A172 (cell line): Measurements from ENCODE around the gene CDC42. TPM values are rescaled to one million over a fixed set of nuclear protein-coding genes. Genes with fewer than 3 reads are reported as not detected.
"Not testable (repeated sequence)": the region's sequence is repeated elsewhere in the genome, so short reads cannot be mapped to it uniquely, and the experiment has no call there.

Source experiments
- DNase-seq: peaks from one replicate; pipeline ENCODE4 v3.0.0-alpha.2; 2015; ENCODE audit warnings: low spot score
- total RNA-seq: library from RNA; depleted of rRNA; stranded (reverse); fragments of >200 nt; shearing (Covaris generic); gene quantifications from 2 replicates; pipeline ENCODE4 v1.2.3, GENCODE V29; 2014; rRNA removed

The CDC42 gene
- 260 and 289 TPM in 2 replicates for total RNA-seq

DNA sequence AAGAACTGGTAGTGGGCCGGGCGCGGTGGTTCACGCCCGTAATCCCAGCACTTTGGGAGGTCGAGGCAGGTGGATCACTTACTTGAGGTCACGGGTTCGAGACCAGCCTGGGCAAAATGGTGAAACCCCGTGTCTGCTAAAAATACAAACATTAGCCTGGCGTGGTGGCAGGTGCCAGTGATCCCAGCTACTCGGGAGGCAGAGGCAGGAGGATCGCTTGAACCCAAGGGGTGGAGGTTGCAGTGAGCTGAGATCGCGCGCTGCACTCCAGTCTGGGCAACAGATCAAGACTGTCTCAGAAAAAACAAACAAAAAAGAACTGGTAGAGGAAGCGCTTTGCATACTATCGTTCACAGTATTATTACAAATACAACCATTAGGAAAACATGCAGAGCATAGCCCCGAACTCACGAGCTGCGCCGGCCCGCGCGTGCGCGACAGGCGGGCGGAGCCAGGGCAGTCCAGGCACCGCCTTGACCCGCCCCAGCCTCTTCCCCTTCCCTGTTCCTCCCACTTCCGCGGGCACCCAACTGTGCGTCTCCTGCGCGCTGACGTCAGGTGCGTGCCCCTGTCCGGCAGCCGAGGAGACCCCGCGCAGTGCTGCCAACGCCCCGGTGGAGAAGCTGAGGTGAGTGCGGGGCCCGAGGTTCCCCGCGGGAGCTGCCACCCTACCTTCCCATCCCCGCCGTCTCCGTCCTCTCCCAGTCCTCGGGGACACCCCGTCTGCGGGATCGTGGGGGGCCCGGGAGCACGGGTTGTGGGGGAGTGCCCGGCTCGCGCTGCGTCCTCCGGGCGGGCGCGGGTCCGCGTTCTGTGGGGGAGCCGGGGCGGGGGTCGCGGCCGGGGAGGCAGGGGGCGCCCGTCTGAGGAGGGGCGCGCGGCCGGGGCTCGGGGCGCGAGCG, at the start of gene CDC42:
Gene CDC42 (plus strand): TSS at position 595 of the 902 bp plus-strand sequence. CDS start 25,770 bp downstream, outside the sequence.
- DNase-seq = peak; percentile 81

GRCh38 chr1:22002875-22003274, 49.6 kb upstream of the CDC42 start:
- DNase-seq = not testable (repeated sequence)

- DNase-seq = not testable (repeated sequence)
Observed at GRCh38 chr1:22003959-22004358, 48.5 kb upstream of the CDC42 start.

DNA sequence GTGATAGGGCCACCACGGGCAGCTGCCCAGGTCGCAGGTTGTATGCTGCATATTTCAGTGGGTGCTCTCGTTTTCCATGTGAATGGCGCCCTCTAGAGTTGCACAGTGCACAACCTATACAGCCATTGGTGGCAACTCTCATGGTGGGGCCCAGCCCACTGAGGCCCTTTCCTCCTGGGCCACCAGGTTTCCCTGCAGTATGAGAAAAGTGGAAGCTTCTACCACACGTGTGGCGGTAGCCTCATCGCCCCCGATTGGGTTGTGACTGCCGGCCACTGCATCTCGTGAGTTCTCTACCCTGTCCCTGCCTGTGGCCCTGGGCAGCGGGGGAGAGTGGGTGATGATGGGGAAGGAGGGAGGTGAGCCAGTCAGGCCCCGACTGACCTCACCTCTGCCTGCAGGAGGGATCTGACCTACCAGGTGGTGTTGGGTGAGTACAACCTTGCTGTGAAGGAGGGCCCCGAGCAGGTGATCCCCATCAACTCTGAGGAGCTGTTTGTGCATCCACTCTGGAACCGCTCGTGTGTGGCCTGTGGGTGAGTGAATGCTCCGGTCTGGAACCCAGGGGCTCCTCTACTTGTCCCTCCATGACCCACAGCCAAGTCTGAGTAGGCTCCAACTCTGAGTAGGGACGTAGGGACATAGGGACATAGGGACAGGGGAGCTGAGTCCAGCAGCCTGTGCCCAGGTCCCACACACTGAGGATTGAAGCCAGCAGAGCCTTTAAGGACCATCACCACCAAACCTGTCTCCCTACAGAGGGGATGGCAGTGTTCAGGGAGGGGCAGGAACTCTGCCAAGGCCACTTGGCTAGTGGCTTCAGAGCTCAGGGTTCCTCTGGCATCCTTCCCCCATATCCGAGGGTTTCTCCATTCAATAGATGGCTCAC, 47.0 kb upstream of the CDC42 start:
- not testable (repeated sequence) for DNase-seq

DNA sequence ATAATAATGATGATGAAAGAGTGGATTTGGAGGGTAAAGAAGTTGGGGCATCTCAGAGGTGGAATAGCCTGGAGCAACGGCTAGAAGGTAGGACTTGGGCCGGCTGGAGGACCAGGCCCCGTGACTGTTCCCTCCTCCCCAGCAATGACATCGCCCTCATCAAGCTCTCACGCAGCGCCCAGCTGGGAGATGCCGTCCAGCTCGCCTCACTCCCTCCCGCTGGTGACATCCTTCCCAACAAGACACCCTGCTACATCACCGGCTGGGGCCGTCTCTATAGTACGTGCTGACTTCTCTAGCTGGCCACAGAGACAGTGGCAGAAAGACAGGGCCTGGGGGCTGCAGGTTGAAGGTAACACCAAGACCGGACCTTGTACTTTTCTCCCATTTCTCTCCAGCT, 45.8 kb upstream of the CDC42 start:
- not testable (repeated sequence) for DNase-seq

DNA sequence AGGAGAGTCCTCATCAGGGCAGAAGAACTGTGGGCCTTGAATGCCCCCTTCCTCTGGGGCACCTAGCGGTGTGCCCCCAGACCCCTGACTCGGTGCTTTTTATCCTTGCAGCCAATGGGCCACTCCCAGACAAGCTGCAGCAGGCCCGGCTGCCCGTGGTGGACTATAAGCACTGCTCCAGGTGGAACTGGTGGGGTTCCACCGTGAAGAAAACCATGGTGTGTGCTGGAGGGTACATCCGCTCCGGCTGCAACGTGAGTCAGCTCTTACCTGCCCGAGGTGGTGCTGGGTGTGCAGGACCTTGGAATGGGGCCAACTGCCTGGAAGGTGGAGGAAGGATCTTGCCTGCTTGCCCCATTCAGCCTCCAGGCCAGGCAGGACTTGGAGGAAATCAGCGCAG, 45.2 kb upstream of the CDC42 start:
- DNase-seq = not testable (repeated sequence)

DNA sequence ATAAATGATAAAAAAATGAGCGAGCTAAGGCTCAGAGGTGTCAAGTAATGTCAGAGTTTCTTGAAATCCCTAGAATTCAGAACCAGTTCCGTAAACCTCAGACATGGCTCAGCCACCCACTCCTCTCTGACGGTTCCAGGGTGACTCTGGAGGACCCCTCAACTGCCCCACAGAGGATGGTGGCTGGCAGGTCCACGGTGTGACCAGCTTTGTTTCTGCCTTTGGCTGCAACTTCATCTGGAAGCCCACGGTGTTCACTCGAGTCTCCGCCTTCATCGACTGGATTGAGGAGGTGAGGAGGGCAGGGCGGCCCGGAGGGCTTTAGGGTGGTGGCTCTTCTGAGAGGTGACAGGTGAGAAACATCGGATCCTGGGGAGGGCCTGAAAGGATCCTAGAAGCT, 42.9 kb upstream of the CDC42 start:
- DNase-seq = not testable (repeated sequence)

DNA sequence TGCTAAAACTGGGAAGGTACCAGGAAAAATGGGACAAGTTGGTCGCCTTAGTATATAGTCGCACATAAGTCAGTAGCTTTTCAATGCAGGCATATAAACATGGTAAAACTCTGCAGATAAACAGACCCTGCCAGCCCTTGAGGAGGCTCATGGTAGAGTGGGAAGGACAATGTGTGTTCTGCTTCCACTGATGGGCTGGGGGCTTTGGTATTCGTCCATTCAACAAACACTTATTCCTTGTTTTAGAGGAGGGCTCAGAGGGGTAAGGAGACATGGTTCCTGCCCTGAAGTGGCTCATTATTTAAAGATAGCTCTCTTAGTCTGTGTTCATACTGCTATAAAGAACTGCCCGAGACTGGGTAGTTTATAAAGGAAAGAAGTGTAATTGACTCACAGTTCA, 39.8 kb upstream of the CDC42 start:
- DNase-seq = not testable (repeated sequence)

- DNase-seq = not testable (repeated sequence)
Observed at GRCh38 chr1:22014575-22015206, 37.8 kb upstream of the CDC42 start.

DNA sequence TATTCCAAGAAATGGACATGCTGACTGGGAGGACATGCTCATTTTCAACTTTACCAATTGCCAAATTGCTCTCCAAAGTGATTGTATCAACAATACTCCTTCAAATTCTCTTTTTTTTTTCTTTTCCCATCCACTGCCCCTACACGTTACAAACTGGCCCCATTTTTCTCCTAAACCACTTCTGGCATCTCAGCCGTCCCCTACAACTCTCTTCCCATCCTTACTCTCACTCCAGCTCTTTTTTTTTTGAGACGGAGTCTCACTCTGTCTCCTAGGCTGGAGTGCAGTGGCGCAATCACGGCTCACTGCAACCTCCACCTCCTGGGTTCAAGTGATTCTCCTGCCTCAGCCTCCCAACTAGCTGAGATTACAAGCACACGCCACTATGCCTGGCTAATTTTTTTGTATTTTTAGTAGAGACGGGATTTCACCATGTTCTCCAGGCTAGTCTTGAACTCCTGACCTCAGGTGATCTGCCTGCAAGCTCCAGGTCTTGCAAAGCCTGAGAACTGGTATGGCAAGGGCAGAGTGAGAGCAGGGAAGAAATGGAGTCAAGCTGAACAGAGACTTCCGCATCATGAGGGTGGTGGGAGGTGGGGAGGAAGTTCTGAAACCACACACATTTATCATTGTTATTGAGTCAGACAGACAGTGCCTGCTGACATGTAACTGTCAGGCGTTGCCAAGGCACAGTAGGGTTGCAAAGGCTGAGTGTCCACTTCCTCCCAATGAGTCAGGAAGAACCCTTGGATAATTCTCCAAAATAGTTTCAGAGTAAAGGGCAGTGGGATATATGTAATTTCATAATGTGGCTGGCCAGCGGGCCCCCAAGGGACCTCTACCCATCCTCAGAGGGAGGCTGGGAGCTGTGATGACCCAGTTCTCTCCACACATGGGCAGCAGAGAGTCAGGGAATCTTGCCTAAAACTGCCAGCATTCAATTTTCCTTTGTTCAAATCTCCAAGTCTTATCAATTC, 33.6 kb upstream of the CDC42 start:
- peak; percentile 80 for DNase-seq

DNA sequence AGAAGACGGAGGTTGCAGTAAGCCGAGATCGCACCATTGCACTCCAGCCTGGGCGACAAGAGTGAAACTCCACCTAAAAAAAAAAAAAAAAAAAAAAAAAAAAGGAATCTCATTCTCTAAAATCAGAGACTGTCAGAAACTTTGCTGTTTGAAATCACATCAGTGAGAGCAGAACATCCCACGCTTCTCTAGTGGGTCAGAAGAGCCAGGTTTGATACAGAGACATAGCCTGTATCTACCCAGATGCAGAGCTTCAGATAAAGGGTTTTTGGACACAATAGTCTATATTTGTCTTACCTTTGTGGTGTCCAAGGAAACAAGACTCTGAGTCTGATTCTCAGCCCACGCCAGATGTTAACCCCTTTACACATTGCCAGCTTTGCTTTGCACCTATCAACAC, 31.4 kb upstream of the CDC42 start:
- no peak for DNase-seq

GRCh38 chr1:22024485-22025367, 27.8 kb upstream of the CDC42 start:
- peak; percentile 66 for DNase-seq

DNA sequence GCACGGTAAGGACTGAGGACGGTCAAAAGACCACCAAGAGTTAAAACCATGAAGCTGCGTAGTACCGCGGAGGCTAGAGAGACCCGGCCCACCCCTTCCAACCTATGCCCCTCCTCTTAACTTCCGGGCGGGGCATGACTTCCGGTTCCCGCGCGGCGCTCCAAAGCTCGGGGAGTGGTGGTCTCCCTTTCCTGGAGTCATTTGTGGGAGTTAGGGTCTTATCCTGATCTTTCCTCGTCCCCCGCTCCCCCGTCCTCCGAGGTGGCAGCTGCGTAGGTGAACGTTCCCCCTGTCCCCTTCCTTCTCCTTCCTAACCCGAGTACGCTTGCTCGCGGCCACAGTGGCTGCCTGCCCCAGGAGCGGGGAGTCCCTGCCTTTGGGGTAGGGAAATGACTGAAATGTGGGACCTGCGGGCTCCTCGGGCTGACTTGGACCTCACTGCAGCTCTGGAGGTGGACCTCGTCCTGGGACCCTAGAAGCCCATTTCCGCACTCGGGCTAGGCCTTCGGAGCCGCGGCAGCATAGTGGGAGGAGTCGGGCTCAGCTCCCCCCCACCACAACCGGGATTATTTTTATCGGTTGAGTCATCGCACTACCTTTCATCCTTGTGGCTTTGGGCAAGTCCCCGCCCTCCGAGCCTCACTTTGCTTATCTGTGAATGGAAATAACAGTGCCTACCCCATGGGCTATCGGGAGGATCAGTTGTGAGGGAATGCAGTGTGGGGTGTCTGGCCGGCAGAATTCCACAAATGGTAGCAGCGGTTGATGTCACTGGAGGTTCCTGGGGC, 26.9 kb upstream of the CDC42 start:
- peak; percentile 87 for DNase-seq

DNA sequence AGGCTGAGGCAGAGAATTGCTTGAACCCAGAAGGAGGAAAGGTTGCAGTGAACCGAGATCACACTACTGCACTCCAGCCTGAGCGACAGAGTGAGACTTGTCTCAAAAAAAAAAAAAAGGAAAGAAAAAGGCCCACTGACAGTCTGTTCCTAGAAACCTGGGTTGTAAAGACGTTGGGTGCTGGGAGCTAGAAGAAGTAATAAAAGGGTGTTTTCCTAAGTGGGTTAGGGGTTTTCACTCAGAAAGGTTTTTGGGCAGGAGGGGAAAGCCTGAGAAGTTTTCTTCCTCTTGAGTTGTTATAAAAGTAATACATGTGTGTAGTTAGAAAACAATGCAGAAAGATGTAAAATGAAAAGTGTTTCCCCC, 25.6 kb upstream of the CDC42 start:
- no peak for DNase-seq

GRCh38 chr1:22030057-22030456, 22.5 kb upstream of the CDC42 start:
- DNase-seq = no peak

DNA sequence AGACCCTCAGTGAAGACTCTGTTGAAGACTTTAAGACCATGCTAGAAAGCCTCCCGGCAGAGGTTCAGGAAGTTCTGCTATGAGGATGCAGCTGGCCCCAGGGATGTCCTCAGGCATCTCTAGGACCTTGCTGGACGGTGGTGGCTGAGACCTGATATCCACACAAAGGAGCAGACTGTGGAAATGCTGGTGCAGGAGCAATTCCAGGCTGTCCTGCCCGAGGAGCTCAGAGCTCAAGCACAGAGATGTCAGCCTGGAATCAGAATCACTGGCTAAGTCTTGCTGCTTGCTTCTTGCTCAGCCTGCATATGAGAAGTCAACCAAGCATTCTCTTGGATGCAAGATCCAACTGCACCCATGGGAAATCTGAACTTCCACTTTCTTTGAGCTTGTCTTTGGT, 22.0 kb upstream of the CDC42 start:
- no peak for DNase-seq

DNA sequence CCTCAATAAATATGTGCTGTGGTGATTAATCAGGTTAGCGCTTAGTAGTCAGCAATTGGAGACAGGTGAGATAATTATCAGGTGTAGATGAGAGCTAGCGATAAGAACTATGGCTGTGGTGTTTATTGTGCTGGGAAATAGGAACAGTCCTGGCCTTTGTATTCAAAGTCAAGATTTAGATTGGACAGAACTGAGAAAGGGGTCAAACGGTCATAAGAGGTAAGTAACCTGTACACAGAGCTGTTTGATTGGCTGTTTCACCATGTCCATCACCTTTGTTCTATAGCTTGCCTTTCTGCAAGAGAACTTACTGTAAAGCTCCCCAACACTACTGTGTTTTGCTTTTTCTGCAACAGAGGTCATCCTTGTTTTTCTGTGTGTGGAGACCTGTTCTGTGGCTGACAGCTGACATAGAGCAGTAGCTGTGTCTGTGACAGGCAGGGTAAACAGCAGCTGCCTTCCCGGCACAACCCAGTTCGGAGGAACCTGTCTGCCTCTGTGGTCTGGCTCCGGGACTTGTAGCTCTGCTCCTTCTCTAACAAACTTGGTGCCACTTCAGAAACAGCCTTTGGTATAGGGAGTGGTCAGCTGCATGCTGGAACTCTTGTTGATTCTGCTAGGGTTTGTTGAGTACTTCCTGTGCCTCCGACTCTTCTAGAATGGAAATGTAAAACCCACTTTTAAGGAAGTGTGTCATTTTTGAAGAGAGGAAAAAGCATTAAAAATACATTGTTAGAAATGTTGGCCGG, 21.1 kb upstream of the CDC42 start:
- no peak for DNase-seq

GRCh38 chr1:22034834-22035233, 17.7 kb upstream of the CDC42 start:
- not testable (repeated sequence) for DNase-seq
